IPS-11a (cell line): ENCODE data around the gene TMIE.

Source experiments
- H3K4me3 ChIP-seq: one replicate; pipeline ENCODE4 v1.5.1; 2013; ENCODE audit warnings: low read depth, low read length, control low read depth

The TMIE gene

GRCh38 chr3:46668591-46668990 lies 32.6 kb upstream of the TMIE start:
- H3K4me3 ChIP-seq, result no peak overlapping the region

- H3K4me3 ChIP-seq, result no peak overlapping the region
Measured at GRCh38 chr3:46669191-46669999, 31.8 kb upstream of the TMIE start.

GRCh38 chr3:46670000-46670890 lies 30.9 kb upstream of the TMIE start:
- no peak overlapping the region for H3K4me3 ChIP-seq

GRCh38 chr3:46670891-46671427 lies 30.2 kb upstream of the TMIE start:
- H3K4me3 ChIP-seq, result no peak overlapping the region

GRCh38 chr3:46671541-46672348 lies 29.4 kb upstream of the TMIE start:
- no peak overlapping the region for H3K4me3 ChIP-seq

- H3K4me3 ChIP-seq, result no peak overlapping the region
Measured at GRCh38 chr3:46672349-46672695, 28.9 kb upstream of the TMIE start.

- H3K4me3 ChIP-seq, result no peak overlapping the region
Measured at GRCh38 chr3:46673151-46674030, 27.8 kb upstream of the TMIE start.

- H3K4me3 ChIP-seq, result no peak overlapping the region
Measured at GRCh38 chr3:46674031-46674845, 27.0 kb upstream of the TMIE start.

- H3K4me3 ChIP-seq, result no peak overlapping the region
Measured at GRCh38 chr3:46675426-46675825, 25.8 kb upstream of the TMIE start.

- no peak overlapping the region for H3K4me3 ChIP-seq
Measured at GRCh38 chr3:46675843-46676567, 25.2 kb upstream of the TMIE start.

- H3K4me3 ChIP-seq, result no peak overlapping the region
Measured at GRCh38 chr3:46676601-46677410, 24.4 kb upstream of the TMIE start.

- H3K4me3 ChIP-seq, result no peak overlapping the region
Measured at GRCh38 chr3:46677411-46677726, 23.8 kb upstream of the TMIE start.

- no peak overlapping the region for H3K4me3 ChIP-seq
Measured at GRCh38 chr3:46678280-46678679, 22.9 kb upstream of the TMIE start.

- no peak overlapping the region for H3K4me3 ChIP-seq
Measured at GRCh38 chr3:46679681-46680080, 21.5 kb upstream of the TMIE start.

GRCh38 chr3:46680298-46680826 lies 20.8 kb upstream of the TMIE start:
- no peak overlapping the region for H3K4me3 ChIP-seq

- H3K4me3 ChIP-seq, result no peak overlapping the region
Measured at GRCh38 chr3:46681387-46681786, 19.8 kb upstream of the TMIE start.

- H3K4me3 ChIP-seq, result no peak overlapping the region
Measured at GRCh38 chr3:46681856-46682540, 19.2 kb upstream of the TMIE start.
